ENCODE measurements around the gene C1orf53.

DNA sequence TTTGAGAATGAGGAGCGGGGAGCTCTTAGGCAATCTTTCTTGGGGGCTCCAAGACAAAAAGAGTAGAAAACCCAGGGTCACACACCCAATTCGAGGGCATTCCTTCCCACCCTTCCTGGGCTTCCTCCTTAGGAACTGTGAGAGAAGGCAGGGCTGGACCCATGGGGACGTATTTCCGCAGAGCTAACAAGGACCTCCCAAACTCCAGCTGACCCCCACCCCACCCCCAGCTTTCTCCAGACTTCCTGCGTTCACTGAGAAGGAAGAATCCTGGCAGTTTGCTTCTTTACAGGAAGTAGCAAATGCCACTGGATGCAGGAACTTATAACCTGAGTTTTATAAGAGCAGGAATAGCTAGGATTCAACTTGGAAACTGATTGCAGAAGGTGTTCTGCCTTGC, 12.1 kb downstream of the C1orf53 start:
- TF ChIP-seq, protein P1, sequence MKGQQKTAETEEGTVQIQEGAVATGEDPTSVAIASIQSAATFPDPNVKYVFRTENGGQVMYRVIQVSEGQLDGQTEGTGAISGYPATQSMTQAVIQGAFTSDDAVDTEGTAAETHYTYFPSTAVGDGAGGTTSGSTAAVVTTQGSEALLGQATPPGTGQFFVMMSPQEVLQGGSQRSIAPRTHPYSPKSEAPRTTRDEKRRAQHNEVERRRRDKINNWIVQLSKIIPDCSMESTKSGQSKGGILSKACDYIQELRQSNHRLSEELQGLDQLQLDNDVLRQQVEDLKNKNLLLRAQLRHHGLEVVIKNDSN (IDR thresholded peaks at IDR 0.05): no peak
- TF ChIP-seq EP300 (IDR thresholded peaks at IDR 0.05; ENCODE audit: borderline replicate concordance): no peak
- TF ChIP-seq, protein P2, sequence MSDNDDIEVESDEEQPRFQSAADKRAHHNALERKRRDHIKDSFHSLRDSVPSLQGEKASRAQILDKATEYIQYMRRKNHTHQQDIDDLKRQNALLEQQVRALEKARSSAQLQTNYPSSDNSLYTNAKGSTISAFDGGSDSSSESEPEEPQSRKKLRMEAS (IDR thresholded peaks at IDR 0.05): no peak
- TF ChIP-seq TEAD4 (IDR thresholded peaks at IDR 0.05): no peak
- TF ChIP-seq FOXM1 (IDR thresholded peaks at IDR 0.05; ENCODE audit: borderline replicate concordance, low read depth): no peak
- no peak for TF ChIP-seq TAF1 (IDR thresholded peaks at IDR 0.05; ENCODE audit: low read depth)
- TF ChIP-seq, protein P3, sequence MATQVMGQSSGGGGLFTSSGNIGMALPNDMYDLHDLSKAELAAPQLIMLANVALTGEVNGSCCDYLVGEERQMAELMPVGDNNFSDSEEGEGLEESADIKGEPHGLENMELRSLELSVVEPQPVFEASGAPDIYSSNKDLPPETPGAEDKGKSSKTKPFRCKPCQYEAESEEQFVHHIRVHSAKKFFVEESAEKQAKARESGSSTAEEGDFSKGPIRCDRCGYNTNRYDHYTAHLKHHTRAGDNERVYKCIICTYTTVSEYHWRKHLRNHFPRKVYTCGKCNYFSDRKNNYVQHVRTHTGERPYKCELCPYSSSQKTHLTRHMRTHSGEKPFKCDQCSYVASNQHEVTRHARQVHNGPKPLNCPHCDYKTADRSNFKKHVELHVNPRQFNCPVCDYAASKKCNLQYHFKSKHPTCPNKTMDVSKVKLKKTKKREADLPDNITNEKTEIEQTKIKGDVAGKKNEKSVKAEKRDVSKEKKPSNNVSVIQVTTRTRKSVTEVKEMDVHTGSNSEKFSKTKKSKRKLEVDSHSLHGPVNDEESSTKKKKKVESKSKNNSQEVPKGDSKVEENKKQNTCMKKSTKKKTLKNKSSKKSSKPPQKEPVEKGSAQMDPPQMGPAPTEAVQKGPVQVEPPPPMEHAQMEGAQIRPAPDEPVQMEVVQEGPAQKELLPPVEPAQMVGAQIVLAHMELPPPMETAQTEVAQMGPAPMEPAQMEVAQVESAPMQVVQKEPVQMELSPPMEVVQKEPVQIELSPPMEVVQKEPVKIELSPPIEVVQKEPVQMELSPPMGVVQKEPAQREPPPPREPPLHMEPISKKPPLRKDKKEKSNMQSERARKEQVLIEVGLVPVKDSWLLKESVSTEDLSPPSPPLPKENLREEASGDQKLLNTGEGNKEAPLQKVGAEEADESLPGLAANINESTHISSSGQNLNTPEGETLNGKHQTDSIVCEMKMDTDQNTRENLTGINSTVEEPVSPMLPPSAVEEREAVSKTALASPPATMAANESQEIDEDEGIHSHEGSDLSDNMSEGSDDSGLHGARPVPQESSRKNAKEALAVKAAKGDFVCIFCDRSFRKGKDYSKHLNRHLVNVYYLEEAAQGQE (IDR thresholded peaks at IDR 0.05; ENCODE audit: low read depth): no peak
- no peak for TF ChIP-seq EGR1 (IDR thresholded peaks at IDR 0.05)
- TF ChIP-seq ZBTB7A (IDR thresholded peaks at IDR 0.05; ENCODE audit: low read depth): no peak
- TF ChIP-seq RAD21 (IDR thresholded peaks at IDR 0.05; ENCODE audit: low read depth): no peak
- no peak for TF ChIP-seq CEBPB (IDR thresholded peaks at IDR 0.05)
- TF ChIP-seq CREB1 (IDR thresholded peaks at IDR 0.05; ENCODE audit: low read depth): no peak
- TF ChIP-seq TCF12 (IDR thresholded peaks at IDR 0.05; ENCODE audit: low read depth): no peak
- no peak for TF ChIP-seq YY1 (IDR thresholded peaks at IDR 0.05; ENCODE audit: low read depth)
